MM.1S (cell line): ENCODE measurements around the gene SPRYD7.

Source experiments
- EZH2 ChIP-seq: fragments of 300-600 bp; sonication (generic); optimal IDR thresholded peaks from 2 replicates; pipeline ENCODE3; 2017; ENCODE audit warnings: low read depth, mild to moderate bottlenecking, antibody characterized with exemption, low read length, mixed read lengths
- TF ChIP-seq, protein P1 (sequence below): fragments of 300-600 bp; sonication (generic); IDR thresholded peaks from 2 replicates; pipeline ENCODE4 v1.5.1; 2016; ENCODE audit warnings: antibody characterized with exemption, low read length, mixed read lengths

DNA sequence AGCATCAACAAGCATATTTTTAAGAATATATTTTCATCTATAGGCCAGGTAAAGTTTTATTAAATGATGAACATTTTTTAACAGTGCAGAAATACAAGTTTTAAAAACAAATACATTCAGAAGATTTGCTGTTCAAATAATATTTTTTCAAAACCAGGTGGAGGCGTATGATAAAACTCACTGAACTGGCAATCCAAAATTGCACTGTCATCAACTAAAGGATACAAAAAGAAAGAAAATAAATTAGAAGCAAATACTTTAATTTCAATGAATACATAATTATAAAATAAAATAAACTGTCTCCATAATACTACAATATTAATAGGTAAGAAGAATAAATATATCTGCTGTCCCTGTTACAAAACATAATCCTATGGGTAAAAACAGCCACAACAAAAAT lies 21.2 kb downstream of the SPRYD7 start:
- TF ChIP-seq, protein P1, sequence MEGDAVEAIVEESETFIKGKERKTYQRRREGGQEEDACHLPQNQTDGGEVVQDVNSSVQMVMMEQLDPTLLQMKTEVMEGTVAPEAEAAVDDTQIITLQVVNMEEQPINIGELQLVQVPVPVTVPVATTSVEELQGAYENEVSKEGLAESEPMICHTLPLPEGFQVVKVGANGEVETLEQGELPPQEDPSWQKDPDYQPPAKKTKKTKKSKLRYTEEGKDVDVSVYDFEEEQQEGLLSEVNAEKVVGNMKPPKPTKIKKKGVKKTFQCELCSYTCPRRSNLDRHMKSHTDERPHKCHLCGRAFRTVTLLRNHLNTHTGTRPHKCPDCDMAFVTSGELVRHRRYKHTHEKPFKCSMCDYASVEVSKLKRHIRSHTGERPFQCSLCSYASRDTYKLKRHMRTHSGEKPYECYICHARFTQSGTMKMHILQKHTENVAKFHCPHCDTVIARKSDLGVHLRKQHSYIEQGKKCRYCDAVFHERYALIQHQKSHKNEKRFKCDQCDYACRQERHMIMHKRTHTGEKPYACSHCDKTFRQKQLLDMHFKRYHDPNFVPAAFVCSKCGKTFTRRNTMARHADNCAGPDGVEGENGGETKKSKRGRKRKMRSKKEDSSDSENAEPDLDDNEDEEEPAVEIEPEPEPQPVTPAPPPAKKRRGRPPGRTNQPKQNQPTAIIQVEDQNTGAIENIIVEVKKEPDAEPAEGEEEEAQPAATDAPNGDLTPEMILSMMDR = no peak
- TF ChIP-seq EZH2 = no peak
